Activated T-cell treated with anti-CD3 and anti-CD28 coated beads, Interleukin-2, amount 50 U/mL, for 24 hours (primary cell): ENCODE measurements around the gene DDOST.
"Not testable (repeated sequence)": the region's sequence is repeated elsewhere in the genome, so short reads cannot be mapped to it uniquely, and the experiment has no call there.

Experiments
- DNase-seq: peaks from one replicate; pipeline ENCODE4 v3.0.0-alpha.2; 2020
- H3K27ac Mint-ChIP-seq: 2 replicates; pipeline ENCODE4 v1.8.0; 2020; ENCODE audit warnings: mild to moderate bottlenecking, mixed read lengths
- H3K27me3 Mint-ChIP-seq: 2 replicates; pipeline ENCODE4 v1.8.0; 2020; ENCODE audit warnings: mixed read lengths
- H3K36me3 Mint-ChIP-seq: 2 replicates; pipeline ENCODE4 v1.8.0; 2020; ENCODE audit warnings: low read depth, mixed read lengths
- H3K4me1 Mint-ChIP-seq: 2 replicates; pipeline ENCODE4 v1.8.0; 2020; ENCODE audit warnings: low read depth, mixed read lengths
- H3K4me3 Mint-ChIP-seq: 2 replicates; pipeline ENCODE4 v1.8.0; 2020; ENCODE audit warnings: mild to moderate bottlenecking, moderate library complexity, mixed read lengths
- H3K9me3 Mint-ChIP-seq: 2 replicates; pipeline ENCODE4 v1.8.0; 2020; ENCODE audit warnings: mixed read lengths

Gene DDOST

GRCh38 chr1:20682571-20683236, 21.5 kb upstream of the DDOST start:
- DNase-seq: no peak
- Mint-ChIP-seq H3K9me3 (peaks cover 7% of the 10 kb centered on the region), H3K4me1 (peaks cover 10% of the 10 kb centered on the region), H3K36me3 (peaks cover 2% of the 10 kb centered on the region), H3K27ac (no peak overlapping the region), H3K4me3 (no peak overlapping the region), H3K27me3 (peaks cover 27% of the 10 kb centered on the region)

- peaks cover 10% of the 10 kb centered on the region for H3K4me1 Mint-ChIP-seq
- H3K27ac Mint-ChIP-seq: no peak overlapping the region
- no peak for DNase-seq
- H3K4me3 Mint-ChIP-seq: no peak overlapping the region
- H3K27me3 Mint-ChIP-seq: peaks cover 34% of the 10 kb centered on the region
- H3K36me3 Mint-ChIP-seq: peaks cover 3% of the 10 kb centered on the region
- H3K9me3 Mint-ChIP-seq: peaks cover 12% of the 10 kb centered on the region
Observed at GRCh38 chr1:20681999-20682398, 20.8 kb upstream of the DDOST start.

- H3K27ac Mint-ChIP-seq: no peak overlapping the region
- peaks cover 3% of the 10 kb centered on the region for H3K36me3 Mint-ChIP-seq
- no peak for DNase-seq
- no peak overlapping the region for H3K4me3 Mint-ChIP-seq
- H3K9me3 Mint-ChIP-seq: peaks cover 12% of the 10 kb centered on the region
- peaks cover 42% of the 10 kb centered on the region for H3K27me3 Mint-ChIP-seq
- peaks cover 10% of the 10 kb centered on the region for H3K4me1 Mint-ChIP-seq
Observed at GRCh38 chr1:20680269-20680668, 19.1 kb upstream of the DDOST start.

GRCh38 chr1:20678599-20678998, 17.4 kb upstream of the DDOST start:
- DNase-seq: no peak
- no peak overlapping the region for H3K4me3 Mint-ChIP-seq
- no peak overlapping the region for H3K27ac Mint-ChIP-seq

GRCh38 chr1:20673626-20674025, 12.5 kb upstream of the DDOST start:
- H3K4me3 Mint-ChIP-seq: not testable (repeated sequence)

More at GRCh38 chr1:20678599-20678998, 17.4 kb upstream of the DDOST start:
- Mint-ChIP-seq H3K36me3 (peaks cover 3% of the 10 kb centered on the region), H3K9me3 (peaks cover 12% of the 10 kb centered on the region), H3K4me1 (peaks cover 10% of the 10 kb centered on the region), H3K27me3 (peaks cover 40% of the 10 kb centered on the region)

GRCh38 chr1:20672265-20672632, 11.1 kb upstream of the DDOST start:
- H3K27ac Mint-ChIP-seq: no peak overlapping the region
- H3K9me3 Mint-ChIP-seq: peaks cover 2% of the 10 kb centered on the region
- no peak for DNase-seq
- no peaks in the 10 kb centered on the region for H3K4me1 Mint-ChIP-seq
- peaks cover 24% of the 10 kb centered on the region for H3K27me3 Mint-ChIP-seq
- no peaks in the 10 kb centered on the region for H3K36me3 Mint-ChIP-seq
- no peak overlapping the region for H3K4me3 Mint-ChIP-seq

More at GRCh38 chr1:20673626-20674025, 12.5 kb upstream of the DDOST start:
- not testable (repeated sequence) for DNase-seq, H3K4me1 Mint-ChIP-seq, H3K27ac Mint-ChIP-seq, H3K36me3 Mint-ChIP-seq
- Mint-ChIP-seq H3K9me3 (peaks cover 12% of the 10 kb centered on the region), H3K27me3 (peaks cover 36% of the 10 kb centered on the region)

- DNase-seq: no peak
- Mint-ChIP-seq H3K4me3 (no peak overlapping the region), H3K9me3 (no peaks in the 10 kb centered on the region), H3K4me1 (peaks cover 3% of the 10 kb centered on the region), H3K36me3 (no peaks in the 10 kb centered on the region), H3K27me3 (peaks cover 17% of the 10 kb centered on the region), H3K27ac (no peak overlapping the region)
Observed at GRCh38 chr1:20670936-20671335, 9.8 kb upstream of the DDOST start.

GRCh38 chr1:20668581-20668980, 7.4 kb upstream of the DDOST start:
- Mint-ChIP-seq H3K27me3 (peaks cover 8% of the 10 kb centered on the region), H3K4me3 (no peak overlapping the region)

GRCh38 chr1:20666804-20667203, 5.6 kb upstream of the DDOST start:
- DNase-seq: no peak
- no peaks in the 10 kb centered on the region for H3K9me3 Mint-ChIP-seq
- H3K27ac Mint-ChIP-seq: no peak overlapping the region
- peaks cover 3% of the 10 kb centered on the region for H3K36me3 Mint-ChIP-seq
- H3K4me3 Mint-ChIP-seq: no peak overlapping the region
- peaks cover 14% of the 10 kb centered on the region for H3K4me1 Mint-ChIP-seq
- no peaks in the 10 kb centered on the region for H3K27me3 Mint-ChIP-seq

More at GRCh38 chr1:20668581-20668980, 7.4 kb upstream of the DDOST start:
- no peak for DNase-seq
- H3K27ac Mint-ChIP-seq: no peak overlapping the region
- H3K9me3 Mint-ChIP-seq: no peaks in the 10 kb centered on the region
- no peaks in the 10 kb centered on the region for H3K36me3 Mint-ChIP-seq
- peaks cover 3% of the 10 kb centered on the region for H3K4me1 Mint-ChIP-seq

- Mint-ChIP-seq H3K36me3 (peaks cover 8% of the 10 kb centered on the region), H3K4me1 (peaks cover 15% of the 10 kb centered on the region), H3K27ac (no peak overlapping the region), H3K4me3 (no peak overlapping the region), H3K27me3 (no peaks in the 10 kb centered on the region), H3K9me3 (no peaks in the 10 kb centered on the region)
- no peak for DNase-seq
Observed at GRCh38 chr1:20666146-20666545, 5.0 kb upstream of the DDOST start.

- H3K27ac Mint-ChIP-seq: no peak overlapping the region
- H3K4me1 Mint-ChIP-seq: peaks cover 15% of the 10 kb centered on the region
- H3K4me3 Mint-ChIP-seq: no peak overlapping the region
- peaks cover 12% of the 10 kb centered on the region for H3K36me3 Mint-ChIP-seq
- H3K27me3 Mint-ChIP-seq: no peaks in the 10 kb centered on the region
- no peak for DNase-seq
- no peaks in the 10 kb centered on the region for H3K9me3 Mint-ChIP-seq
Observed at GRCh38 chr1:20665726-20666125, 4.6 kb upstream of the DDOST start.

GRCh38 chr1:20663969-20664715, 3.0 kb upstream of the DDOST start:
- no peak for DNase-seq
- H3K27ac Mint-ChIP-seq: no peak overlapping the region
- no peaks in the 10 kb centered on the region for H3K9me3 Mint-ChIP-seq

GRCh38 chr1:20663365-20663764, 2.2 kb upstream of the DDOST start:
- no peak for DNase-seq
- no peak overlapping the region for H3K4me3 Mint-ChIP-seq
- H3K4me1 Mint-ChIP-seq: peaks cover 37% of the 10 kb centered on the region
- H3K27me3 Mint-ChIP-seq: no peaks in the 10 kb centered on the region
- H3K27ac Mint-ChIP-seq: no peak overlapping the region
- H3K36me3 Mint-ChIP-seq: peaks cover 35% of the 10 kb centered on the region
- H3K9me3 Mint-ChIP-seq: no peaks in the 10 kb centered on the region

More at GRCh38 chr1:20663969-20664715, 3.0 kb upstream of the DDOST start:
- Mint-ChIP-seq H3K4me3 (no peak overlapping the region), H3K4me1 (peaks cover 29% of the 10 kb centered on the region), H3K27me3 (no peaks in the 10 kb centered on the region), H3K36me3 (peaks cover 28% of the 10 kb centered on the region)

GRCh38 chr1:20662110-20662475, 924 bp upstream of the DDOST start:
- Mint-ChIP-seq H3K27ac (peak overlapping the region; percentile 95), H3K36me3 (peaks cover 47% of the 10 kb centered on the region), H3K4me3 (peak overlapping the region; percentile 97), H3K27me3 (no peaks in the 10 kb centered on the region), H3K4me1 (peaks cover 48% of the 10 kb centered on the region), H3K9me3 (no peaks in the 10 kb centered on the region)
- DNase-seq: no peak

- H3K9me3 Mint-ChIP-seq: no peaks in the 10 kb centered on the region
- no peaks in the 10 kb centered on the region for H3K27me3 Mint-ChIP-seq
- H3K4me1 Mint-ChIP-seq: peaks cover 53% of the 10 kb centered on the region
- no peak for DNase-seq
- peak overlapping the region; percentile 97 for H3K4me3 Mint-ChIP-seq
- peak overlapping the region; percentile 100 for H3K27ac Mint-ChIP-seq
- peaks cover 60% of the 10 kb centered on the region for H3K36me3 Mint-ChIP-seq
Observed at GRCh38 chr1:20660847-20661206, 342 bp downstream of the DDOST start.
